GM21528 (cell line): ENCODE data around the gene VGLL1.

Experiments used
- ATAC-seq: cut with Tn5 transposase; IDR thresholded peaks from one replicate; pipeline ENCODE4 v1.9.1; 2021; ENCODE audit warnings: mild to moderate bottlenecking, moderate library complexity; ENCODE audit not compliant: unreplicated experiment, low FRiP score

The VGLL1 gene

DNA sequence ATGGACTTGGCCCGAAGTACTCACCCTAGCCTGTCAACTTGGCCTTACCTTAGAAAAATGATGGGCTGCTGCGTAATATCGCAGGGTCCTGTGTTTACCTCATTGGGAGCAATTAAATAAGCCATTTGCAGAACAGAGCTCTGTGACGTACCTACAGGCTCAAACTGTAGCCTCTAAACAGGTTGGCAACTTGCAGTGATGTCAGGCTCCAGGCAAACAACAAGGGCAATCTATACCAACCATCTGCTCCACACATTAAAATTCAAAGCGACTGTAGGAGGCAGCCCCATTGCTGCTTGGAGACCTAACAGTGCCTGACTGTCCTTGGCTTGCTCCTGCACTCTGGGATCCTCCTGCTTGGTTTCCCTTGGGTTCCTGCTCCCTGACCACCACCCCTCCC is 17.2 kb downstream of the VGLL1 start:
- ATAC-seq = no peak

DNA sequence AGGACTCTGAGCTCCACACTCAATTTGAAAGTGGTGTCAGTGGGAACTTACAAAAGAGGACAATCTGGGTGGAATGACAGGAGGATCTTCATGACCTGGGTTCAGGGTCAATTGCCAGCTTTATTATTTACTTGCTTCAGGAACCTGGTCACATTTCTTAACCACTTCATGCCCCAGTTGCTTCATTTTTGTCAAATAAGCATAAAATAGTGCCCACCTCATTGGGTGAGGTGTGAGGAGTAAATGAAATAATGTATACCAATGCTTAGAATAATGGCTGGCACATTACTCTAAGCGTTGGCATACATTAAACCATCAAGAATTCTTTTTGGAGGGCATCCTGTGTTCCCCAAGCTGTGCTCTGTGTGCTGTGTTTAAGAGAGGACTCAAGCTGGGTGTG is 19.4 kb downstream of the VGLL1 start:
- no peak for ATAC-seq

DNA sequence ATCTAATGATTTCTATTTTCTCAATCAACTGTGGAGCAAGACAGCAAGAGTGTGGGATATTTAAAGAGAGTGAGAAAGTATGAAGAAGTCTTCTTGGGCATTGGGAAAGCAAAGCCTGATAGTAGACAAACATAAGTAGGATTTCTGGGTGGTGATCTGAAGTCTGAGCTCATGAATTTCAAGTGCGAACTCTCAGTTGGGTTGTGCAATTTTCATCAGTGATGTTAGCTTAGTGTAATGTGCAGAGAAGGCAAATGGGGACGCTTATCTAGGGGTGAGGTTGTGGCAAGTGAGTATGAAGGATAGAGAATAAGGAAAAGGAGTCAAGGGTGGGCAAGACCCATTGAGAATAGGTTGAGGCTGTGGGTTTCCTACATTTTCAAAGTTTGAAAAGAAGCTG is 23.7 kb downstream of the VGLL1 start:
- no peak for ATAC-seq

DNA sequence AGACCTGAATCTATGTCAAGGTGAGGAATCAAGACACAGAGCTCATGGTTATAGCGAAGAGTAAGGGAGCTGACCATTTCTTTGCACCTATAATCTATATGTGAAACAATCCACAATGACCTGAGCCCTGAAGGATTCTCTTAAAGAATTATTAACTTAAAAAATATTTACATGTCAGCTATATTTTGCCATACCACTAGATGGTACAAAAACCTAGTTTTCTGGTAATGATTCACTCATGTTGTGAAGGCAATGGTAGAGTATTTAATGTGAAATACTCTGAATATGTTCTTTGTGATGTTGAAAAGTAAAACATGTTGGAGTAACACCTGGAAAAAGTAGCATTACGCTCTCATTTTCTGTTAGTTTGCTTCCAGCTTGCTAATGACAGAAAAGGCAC is 40.0 kb downstream of the VGLL1 start:
- ATAC-seq = no peak

DNA sequence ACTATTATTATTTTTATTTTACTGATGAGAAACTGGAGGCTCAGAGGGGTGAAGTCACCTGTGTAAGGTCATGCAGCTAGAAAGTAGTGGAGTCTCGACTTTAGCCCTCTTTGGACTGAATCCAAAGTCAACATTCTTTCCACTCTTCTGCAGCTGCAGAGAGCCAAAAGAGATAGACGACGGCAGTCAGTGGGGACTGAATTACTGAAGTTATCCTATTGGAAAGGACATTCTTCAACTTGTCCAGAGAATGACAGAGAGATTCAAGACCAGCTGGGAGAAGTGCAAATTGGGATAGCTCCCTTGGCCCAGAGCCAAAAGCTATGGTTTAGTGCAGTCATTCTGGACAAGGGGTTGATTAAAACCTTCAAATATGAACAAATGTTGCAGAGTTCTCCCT is 42.5 kb downstream of the VGLL1 start:
- no peak for ATAC-seq

DNA sequence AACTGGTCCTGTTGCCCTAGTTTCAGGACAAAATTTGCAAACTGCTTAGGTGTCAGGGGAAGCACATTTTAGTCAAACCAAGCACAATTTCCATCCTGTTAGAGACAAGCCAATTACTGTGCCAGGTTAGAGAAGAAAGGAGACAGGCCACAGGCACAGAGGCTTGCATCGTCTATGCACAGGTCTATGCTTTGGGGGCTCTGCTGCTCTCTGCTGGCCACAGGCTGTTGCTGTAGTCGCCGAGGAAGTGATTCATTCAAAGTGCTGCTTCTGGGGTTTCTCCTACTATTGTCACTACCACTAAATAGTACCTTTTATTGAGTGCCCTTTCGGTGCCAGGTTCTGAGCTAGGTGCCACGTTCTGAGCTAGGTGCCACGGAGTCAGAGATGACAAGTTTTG is 45.5 kb downstream of the VGLL1 start:
- ATAC-seq = peak; percentile 79

DNA sequence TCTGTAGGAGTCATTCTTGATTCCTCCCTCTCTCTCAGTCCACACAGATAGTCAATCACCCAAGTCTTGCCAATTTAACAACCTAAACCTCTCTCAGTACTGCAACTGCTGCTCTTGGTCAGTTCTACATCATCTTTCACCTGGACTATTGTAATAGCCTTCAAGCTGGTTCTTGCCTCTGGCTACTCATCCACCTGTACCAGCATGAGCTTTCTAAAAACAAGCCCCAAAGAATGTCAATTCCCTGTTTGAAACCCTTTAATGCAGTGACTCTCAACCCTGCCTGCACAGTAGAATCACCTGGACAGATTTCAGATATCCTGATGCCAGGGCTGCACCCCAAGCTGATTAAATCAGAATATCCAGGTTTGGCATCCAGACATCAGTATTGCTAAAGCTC is 48.3 kb downstream of the VGLL1 start:
- no peak for ATAC-seq

DNA sequence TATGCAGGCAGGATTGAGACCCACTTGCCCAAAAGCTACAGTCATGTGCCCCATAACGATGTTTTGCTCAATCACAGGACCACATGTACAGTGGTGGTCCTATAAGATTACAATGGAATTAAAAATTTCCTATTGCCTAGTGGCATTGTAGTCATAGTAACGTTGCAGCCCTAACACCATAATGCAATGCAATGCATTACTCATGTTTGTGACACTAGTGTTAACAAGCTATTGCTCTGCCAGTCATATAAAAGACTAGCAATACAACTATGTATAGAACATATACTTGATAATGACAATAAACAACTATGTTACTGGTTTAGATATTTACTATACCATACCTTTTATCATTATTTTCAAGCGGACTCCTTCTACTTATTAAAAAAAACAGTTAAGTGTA is 50.6 kb downstream of the VGLL1 start:
- no peak for ATAC-seq

DNA sequence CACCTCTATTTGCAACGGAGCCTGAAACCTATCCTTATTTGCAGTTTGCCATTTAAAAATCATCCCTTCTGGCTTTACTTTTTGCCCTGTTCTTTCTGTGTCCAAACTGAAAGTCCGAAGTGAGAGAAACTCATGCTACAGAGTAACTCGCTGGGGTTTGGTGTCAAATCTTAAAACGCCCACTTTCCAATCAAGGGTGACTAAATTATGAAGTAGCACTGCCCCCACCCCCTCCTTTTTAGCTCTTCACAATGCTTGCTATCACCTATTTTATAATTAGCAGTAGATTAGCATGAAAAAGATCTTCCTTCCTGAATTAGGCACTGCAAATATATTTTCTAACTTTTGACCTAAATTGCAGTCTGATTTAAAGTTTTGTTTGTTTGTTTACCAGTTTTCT is 52.5 kb downstream of the VGLL1 start:
- no peak for ATAC-seq

DNA sequence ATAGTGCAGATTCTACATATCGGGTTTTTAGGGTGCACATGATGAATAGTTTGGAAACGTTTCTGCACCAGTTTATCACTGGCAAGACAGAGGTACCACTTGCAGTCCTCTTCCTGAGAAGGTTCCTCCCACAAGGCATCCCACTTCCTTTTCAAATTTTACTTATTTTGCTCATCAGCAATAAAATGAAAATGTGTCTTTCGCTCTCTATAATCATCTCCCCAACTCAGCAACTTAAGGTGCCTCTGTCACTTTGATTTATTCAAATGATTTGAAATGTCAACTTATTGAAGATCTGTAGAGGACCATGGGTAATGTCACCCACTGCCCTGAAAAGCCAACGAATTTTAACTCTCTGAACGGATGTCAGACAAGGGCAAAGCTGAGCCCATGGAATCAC is 53.2 kb downstream of the VGLL1 start:
- ATAC-seq = no peak

DNA sequence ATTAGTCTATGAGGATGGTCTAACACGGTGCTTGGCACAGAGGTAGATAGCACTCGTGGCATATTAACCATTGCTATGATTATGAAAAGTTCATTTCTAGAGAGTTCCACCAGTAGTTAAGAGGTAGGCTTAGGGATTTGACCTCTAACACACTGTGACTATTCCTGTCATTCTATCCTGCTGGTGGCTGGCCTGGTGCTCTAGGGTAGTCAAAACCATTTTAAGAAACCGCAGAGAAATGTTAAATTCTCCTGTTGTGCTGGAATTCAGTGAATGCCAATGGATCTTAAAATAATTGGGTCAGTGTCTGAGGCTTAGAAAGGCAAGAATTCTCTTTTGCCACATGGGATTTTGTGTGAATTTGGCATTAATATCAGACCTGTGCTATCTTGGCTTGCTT is 53.9 kb downstream of the VGLL1 start:
- ATAC-seq = no peak

DNA sequence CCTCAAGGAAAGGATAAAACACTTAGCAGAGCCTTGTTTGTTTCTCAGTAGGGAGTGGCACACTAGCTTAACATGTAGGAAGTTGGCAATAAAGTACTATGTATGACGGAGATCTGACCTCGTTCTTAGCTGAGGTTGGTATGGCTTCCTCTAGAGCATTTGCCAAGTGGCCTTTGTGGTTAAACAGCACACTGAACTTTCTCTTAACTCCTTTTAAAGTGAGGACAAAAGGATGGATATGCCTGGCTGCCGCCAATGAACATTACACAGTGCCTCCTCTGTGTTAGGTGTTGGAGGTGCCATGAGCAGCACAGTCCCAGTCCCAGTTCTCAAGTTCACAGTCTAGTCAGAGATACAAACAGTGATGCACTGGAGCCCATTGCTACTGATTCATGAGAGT is 54.4 kb downstream of the VGLL1 start:
- no peak for ATAC-seq

DNA sequence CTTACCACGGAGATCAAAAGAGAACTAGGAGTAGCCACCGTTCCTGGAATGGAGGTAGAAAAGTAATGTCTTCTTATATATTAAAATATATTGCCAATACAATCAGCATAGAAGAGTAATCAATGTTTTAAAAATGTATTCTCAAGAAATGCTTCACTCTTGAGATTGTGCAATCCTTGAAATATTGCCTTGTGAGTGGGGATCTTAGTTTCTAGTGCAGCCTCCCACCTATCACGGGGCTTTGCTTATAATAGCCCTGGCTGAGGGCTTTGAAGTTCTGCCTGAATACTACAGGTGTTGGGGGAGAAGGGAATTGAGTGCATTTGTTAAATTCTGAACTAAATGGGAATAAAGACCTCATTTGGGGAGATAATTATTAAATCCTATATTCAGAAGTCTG is 55.5 kb downstream of the VGLL1 start:
- ATAC-seq = no peak

DNA sequence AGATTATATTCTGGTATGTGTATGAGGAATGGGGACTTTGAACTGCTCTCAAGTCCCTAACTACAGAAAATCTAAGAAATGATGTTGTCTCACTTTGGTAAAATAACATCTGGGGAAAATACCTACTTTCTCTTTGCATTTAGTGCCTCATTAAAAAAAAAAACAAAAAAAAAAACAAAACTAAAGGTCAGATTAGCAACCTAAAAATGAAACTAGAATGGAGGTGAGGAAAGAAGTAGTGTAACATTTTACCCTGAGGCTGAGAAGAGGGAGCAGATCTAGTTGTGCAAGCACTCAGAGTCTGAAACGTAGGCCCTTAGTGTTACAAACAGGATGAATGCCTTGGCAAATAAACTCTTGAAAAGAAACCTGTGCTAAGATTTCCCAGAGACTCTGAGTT is 56.0 kb downstream of the VGLL1 start:
- peak; percentile 65 for ATAC-seq

DNA sequence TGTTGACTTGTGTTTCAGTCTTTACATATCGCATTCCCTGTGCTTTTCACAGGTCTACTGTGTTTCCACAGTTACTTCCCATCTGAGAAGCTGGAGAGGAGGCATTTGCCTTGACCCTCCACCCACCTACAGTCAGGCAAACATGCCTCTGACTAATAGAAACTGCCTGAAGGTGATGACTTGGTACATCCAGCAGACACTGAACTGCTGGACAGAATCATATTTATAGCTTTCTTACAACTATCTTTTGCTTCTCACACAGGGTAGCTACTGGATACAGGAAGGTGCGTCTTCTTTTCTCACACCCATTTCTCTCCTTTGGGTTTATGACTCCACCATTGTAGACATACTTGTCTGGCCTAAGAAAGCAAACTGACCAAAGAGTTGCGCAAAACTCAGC is 58.0 kb downstream of the VGLL1 start:
- no peak for ATAC-seq

DNA sequence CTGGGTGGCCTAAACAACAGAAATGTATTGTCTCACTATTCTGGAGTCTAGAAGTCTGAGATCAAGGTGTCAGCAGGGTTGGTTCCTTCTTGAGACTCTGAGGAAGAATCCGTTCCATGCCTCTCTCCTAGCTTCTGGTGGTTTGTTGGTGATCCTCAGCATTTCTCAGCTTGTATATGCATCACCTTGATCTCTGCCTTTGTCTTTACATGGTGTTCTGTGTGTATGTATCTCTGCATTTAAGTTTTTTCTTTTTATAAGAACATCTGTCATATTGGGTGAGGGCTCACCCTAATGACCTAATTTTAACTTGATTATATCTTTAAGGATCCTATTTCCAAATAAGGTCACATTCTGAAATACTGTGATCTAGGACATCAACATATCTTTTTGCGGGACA is 65.3 kb downstream of the VGLL1 start:
- no peak for ATAC-seq

DNA sequence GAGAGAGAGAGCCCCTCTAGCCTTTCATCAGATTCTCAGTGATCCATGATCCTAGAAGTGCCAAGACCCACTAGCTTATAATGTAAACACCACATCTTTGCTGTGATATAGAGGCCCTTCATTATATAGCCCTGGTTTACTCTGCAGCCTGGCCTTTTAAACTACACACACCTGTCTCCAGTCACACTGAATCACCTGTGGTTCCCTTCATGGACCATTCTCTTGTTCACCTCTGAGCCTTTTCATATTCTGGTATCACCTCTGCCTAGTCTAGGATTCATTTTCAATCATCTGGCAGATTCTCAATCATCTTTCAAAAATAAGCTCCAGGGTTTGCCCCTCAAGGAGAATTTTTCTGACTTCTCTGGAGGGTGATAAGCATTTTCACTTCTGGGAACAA is 65.9 kb downstream of the VGLL1 start:
- no peak for ATAC-seq

DNA sequence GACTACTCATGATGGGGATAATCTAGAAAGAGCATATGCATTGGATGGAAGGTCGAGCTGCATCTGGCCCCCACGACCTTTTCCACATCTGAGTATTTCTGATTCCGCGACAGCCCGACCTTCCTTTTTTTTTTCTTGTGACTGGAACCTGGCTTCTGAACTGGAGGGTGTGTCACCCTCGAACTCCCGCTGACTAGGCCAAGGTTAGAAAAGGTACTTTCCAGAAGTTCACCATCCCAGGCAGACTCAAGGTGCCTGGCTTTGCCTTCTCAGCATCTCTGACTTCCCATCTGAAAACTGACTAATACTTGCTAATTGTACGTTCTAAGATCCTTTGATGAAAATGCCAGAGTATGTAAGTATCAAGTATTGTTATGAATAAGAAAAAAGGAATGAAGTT is 66.6 kb downstream of the VGLL1 start:
- ATAC-seq = no peak

DNA sequence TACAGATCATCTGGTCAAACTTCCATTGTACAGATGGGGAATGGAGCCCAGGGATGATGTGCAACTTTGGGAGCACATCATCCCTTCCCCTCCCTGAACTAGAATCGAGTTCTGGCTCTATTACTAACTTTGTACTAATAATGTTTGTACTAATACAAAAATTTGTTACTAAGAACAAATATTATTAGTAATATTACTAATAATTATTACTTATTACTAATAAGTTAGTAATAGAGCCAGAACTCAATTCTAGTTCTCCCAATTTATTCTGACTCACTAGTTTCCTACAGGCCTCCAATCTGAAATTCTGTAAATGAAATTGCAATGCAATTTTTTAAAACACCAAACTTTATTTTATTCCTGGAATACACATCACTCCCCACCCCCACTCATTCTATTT is 68.0 kb downstream of the VGLL1 start:
- no peak for ATAC-seq
